ENCODE data around the gene ABCB1. TPM values are rescaled to one million over a fixed set of nuclear protein-coding genes. Genes with fewer than 3 reads are reported as not detected.

ABCB1 gene
- total and polyA plus RNA-seq, 10 of the 15 experiments (the other 5 are each of a cell fraction or from before 2014, with no cell fraction given): 0.40 to 13.9 (median 1.9) TPM

- TF ChIP-seq ZNF687 (IDR thresholded peaks at IDR 0.05) (no peak), E2F8 (IDR thresholded peaks at IDR 0.05; ENCODE audit: low read depth, partially characterized antibody) (no peak), PBX3 (IDR thresholded peaks at IDR 0.05; ENCODE audit: insufficient replicate concordance, low read depth, low read length) (no peak), CBFB (IDR thresholded peaks at IDR 0.05; ENCODE audit: low read depth) (no peak), ZBTB40 (IDR thresholded peaks at IDR 0.05; ENCODE audit: borderline replicate concordance) (no peak)
These were observed 20.0 kb downstream of the ABCB1 start (continued) for GRCh38 chr7:87580636-87581035.

Data from GM12878 (cell line).